HepG2 (cell line): ENCODE data around the gene PXK. TPM values are rescaled to one million over a fixed set of nuclear protein-coding genes. Genes with fewer than 3 reads are reported as not detected.

ENCODE experiments used
- ARNT ChIP-seq: fragments of 450-650 bp; IDR thresholded peaks from 2 replicates; pipeline ENCODE4 v1.6.1; 2017
- CENPX ChIP-seq: sonication (generic); formaldehyde crosslinking; IDR thresholded peaks from 2 replicates; pipeline ENCODE4 v1.9.0; 2021; ENCODE audit warnings: mild to moderate bottlenecking, missing genetic modification reagents, moderate library complexity
- CHD4 ChIP-seq: fragments of 200-600 bp; sonication (generic); IDR thresholded peaks from 2 replicates; pipeline ENCODE4 v1.7.0; 2017; ENCODE audit warnings: mild to moderate bottlenecking, low read length, borderline replicate concordance
- MLLT10 ChIP-seq: sonication (generic); formaldehyde crosslinking; IDR thresholded peaks from 2 replicates; pipeline ENCODE4 v1.4.0; 2020; ENCODE audit warnings: missing genetic modification reagents
- MXD3 ChIP-seq: IDR thresholded peaks from 2 replicates; pipeline ENCODE4 v1.6.1; 2016; ENCODE audit warnings: mild to moderate bottlenecking, missing biosample characterization, missing genetic modification reagents
- PATZ1 ChIP-seq: sonication (generic); formaldehyde crosslinking; IDR thresholded peaks from 2 replicates; pipeline ENCODE4 v1.4.0; 2020; ENCODE audit warnings: missing genetic modification reagents
- PAX8 ChIP-seq: sonication (generic); formaldehyde crosslinking; IDR thresholded peaks from 2 replicates; pipeline ENCODE4 v1.8.0; 2022; ENCODE audit warnings: mild to moderate bottlenecking, missing genetic modification reagents, borderline replicate concordance
- PHF5A ChIP-seq: IDR thresholded peaks from one replicate; pipeline ENCODE4 v1.6.1; 2018; ENCODE audit warnings: low read depth, missing genetic modification reagents; ENCODE audit not compliant: unreplicated experiment
- REST ChIP-seq, 2 experiments: IDR thresholded peaks; 2 replicates each; pipeline ENCODE4 v1.6.1; 2011 to 2012; ENCODE audit warnings: low read length in 2 of 2, borderline replicate concordance in 1 of 2, low read depth in 1 of 2, mild to moderate bottlenecking in 1 of 2, moderate library complexity in 1 of 2
- SALL1 ChIP-seq: sonication (generic); formaldehyde crosslinking; IDR thresholded peaks from 2 replicates; pipeline ENCODE4 v1.8.0; 2022; ENCODE audit warnings: mild to moderate bottlenecking, missing genetic modification reagents
- STAT5B ChIP-seq: sonication (generic); formaldehyde crosslinking; IDR thresholded peaks from 2 replicates; pipeline ENCODE4 v1.4.0; 2020; ENCODE audit warnings: missing genetic modification reagents
- TCF12 ChIP-seq, 2 experiments: fragments of 450-650 bp in 1 of 2; sonication (generic) in 1 of 2; formaldehyde crosslinking in 1 of 2; IDR thresholded peaks; 2 replicates each; pipeline versions ENCODE4 v1.6.1 to v1.8.0; 2017 to 2022; ENCODE audit warnings: antibody characterized with exemption in 1 of 2, mild to moderate bottlenecking in 1 of 2, missing genetic modification reagents in 1 of 2, moderate library complexity in 1 of 2
- TFDP1 ChIP-seq: IDR thresholded peaks from 2 replicates; pipeline ENCODE4 v1.6.1; 2016; ENCODE audit warnings: missing compliant biosample characterization, missing genetic modification reagents, borderline replicate concordance
- ZBTB20 ChIP-seq: sonication (generic); formaldehyde crosslinking; IDR thresholded peaks from 2 replicates; pipeline ENCODE4 v1.8.1; 2023; ENCODE audit warnings: missing genetic modification reagents, low read depth, mild to moderate bottlenecking, borderline replicate concordance
- ZHX1 ChIP-seq: sonication (generic); formaldehyde crosslinking; IDR thresholded peaks from 2 replicates; pipeline ENCODE4 v1.8.1; 2022; ENCODE audit warnings: low read depth, mild to moderate bottlenecking, missing genetic modification reagents
- ZNF484 ChIP-seq: sonication (generic); formaldehyde crosslinking; IDR thresholded peaks from 2 replicates; pipeline ENCODE4 v1.5.1; 2020; ENCODE audit warnings: mild to moderate bottlenecking, low read depth, missing genetic modification reagents, borderline replicate concordance
- ZNF839 ChIP-seq: sonication (generic); formaldehyde crosslinking; IDR thresholded peaks from 2 replicates; pipeline ENCODE4 v1.4.0; 2020; ENCODE audit warnings: missing genetic modification reagents, mild to moderate bottlenecking, borderline replicate concordance
- ZSCAN31 ChIP-seq: sonication (generic); formaldehyde crosslinking; IDR thresholded peaks from 2 replicates; pipeline ENCODE4 v1.5.0; 2020; ENCODE audit warnings: low read depth, mild to moderate bottlenecking, missing genetic modification reagents
- polyA plus RNA-seq, 8 experiments: library from polyadenylated mRNA; depleted of rRNA in 3 of 8; stranded (reverse) in 7 of 8; unstranded in 1 of 8; fragments of >200 nt; fragmentation: Illumina TruSeq in 4 of 8; extraction: Trizol in 4 of 8; gene quantifications; 2 replicates each; pipeline versions ENCODE4 v1.2.1 to v1.2.3, GENCODE V29; 2011 to 2016; ENCODE audit warnings: low read depth in 4 of 8, missing spikeins in 1 of 8, mixed read lengths in 1 of 8; ENCODE audit not compliant: insufficient read depth in 1 of 8
- total RNA-seq, 5 experiments: library from RNA; depleted of rRNA; stranded (reverse); fragments of >200 nt; fragmentation: Illumina TruSeq; extraction: Trizol; gene quantifications; 2 replicates each; pipeline ENCODE4 v1.2.3, GENCODE V29; 2016; ENCODE audit warnings: low read depth in 1 of 5

The PXK gene
- total and polyA plus RNA-seq, 2 of the 13 experiments (the other 11 are each of a cell fraction or from before 2014, with no cell fraction given): 6.4 to 18.6 TPM

DNA sequence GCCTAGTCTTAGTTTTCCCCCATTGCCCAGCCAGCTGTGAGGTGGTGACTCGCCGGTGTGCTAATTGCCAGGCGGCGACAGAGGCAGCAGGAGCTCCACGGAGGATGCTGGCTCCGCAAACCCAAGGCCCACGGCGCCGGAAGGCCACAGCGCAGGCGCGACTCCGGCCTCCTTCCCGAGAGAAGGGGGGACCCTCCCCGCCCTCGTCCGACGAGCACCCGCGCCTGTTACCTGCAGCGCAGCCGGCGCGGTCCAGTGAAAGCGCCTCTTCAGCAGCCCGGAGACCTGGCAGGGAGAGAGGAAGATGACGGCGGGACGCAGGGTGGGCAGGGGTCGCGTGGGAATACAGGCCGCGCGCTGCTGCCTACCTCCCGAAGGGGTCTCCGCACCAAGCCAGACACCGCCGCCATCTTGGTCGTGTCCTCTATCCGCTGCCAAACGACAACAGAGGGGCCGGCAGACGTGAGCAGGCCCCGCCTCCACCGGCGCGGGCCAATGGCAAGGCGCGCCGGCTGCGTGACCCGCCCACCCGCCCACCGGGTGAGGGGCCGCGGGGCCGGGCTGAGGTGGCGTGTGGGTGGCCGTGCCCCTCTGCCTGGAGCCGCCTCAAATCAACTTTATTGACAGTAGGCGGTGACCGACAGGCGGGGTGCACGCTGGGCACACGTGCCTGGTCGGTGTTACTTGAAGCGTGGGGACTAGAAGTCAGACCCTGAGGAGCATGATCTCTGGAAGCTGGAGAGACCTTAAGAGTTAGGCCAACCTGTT, 100.9 kb downstream of the PXK start, which contains the start of gene PDHB (continued):
- TF ChIP-seq ZHX1 (CRISPR knock-in tag) (peak; percentile 86; the same call in 1 of the 2 replicates), MLLT10 (CRISPR knock-in tag) (no peak), ZNF839 (CRISPR knock-in tag) (peak; percentile 94), PAX8 (CRISPR knock-in tag) (peak; percentile 92; the same call in 1 of the 2 replicates), TCF12 (IDR thresholded peaks at IDR 0.05) (no peak), TCF12 (CRISPR knock-in tag; IDR thresholded peaks at IDR 0.05) (no peak), ZSCAN31 (CRISPR knock-in tag) (peak; percentile 78; the same call in 1 of the 2 replicates), REST (IDR thresholded peaks at IDR 0.05; ENCODE audit: borderline replicate concordance in 1 of 2, low read depth in 1 of 2, low read length in 2 of 2) (peak in 1 of 2 experiments; percentile 10; a peak in 1 of 4 replicates), PHF5A (CRISPR knock-in tag) (peak; percentile 47), SALL1 (CRISPR knock-in tag) (peak; percentile 97), CENPX (CRISPR knock-in tag) (no peak), ZBTB20 (CRISPR knock-in tag) (peak; percentile 89; the same call in 1 of the 2 replicates), ZNF484 (CRISPR knock-in tag) (0 out of 2 replicates have a peak, but pooled peaks have one; percentile 26), PATZ1 (peak; percentile 75), STAT5B (peak; percentile 53), ARNT (no peak), CHD4 (no peak; the same call in 1 of the 2 replicates), TFDP1 (CRISPR knock-in tag) (peak; percentile 97), MXD3 (CRISPR knock-in tag) (peak; percentile 90)
